Liver (tissue), 3 donors: ENCODE results near the gene ACSM2B.
"Not testable (repeated sequence)": the region's sequence is repeated elsewhere in the genome, so short reads cannot be mapped to it uniquely, and the experiment has no call there.

Experiments
- HNF4A ChIP-seq, 2 donors: conservative IDR thresholded peaks; 2 replicates each; pipeline ENCODE4 v1.6.1; 2016; ENCODE audit warnings: antibody characterized with exemption in 2 of 2, mild to moderate bottlenecking in 2 of 2
- HNF4G ChIP-seq: IDR thresholded peaks from 2 replicates; pipeline ENCODE4 v1.6.1; 2016; ENCODE audit warnings: antibody characterized with exemption
- JUND ChIP-seq, 2 donors: IDR thresholded peaks; 2 replicates each; pipeline ENCODE4 v1.6.1; 2016; ENCODE audit warnings: antibody characterized with exemption in 2 of 2
- NR2F2 ChIP-seq: IDR thresholded peaks from 2 replicates; pipeline ENCODE4 v1.6.1; 2016; ENCODE audit warnings: antibody characterized with exemption
- RAD21 ChIP-seq, 2 donors: IDR thresholded peaks; 2 replicates each; pipeline ENCODE4 v1.6.1; 2016; ENCODE audit warnings: antibody characterized with exemption in 2 of 2, mild to moderate bottlenecking in 2 of 2
- REST ChIP-seq: IDR thresholded peaks from 2 replicates; pipeline ENCODE4 v1.6.1; 2016; ENCODE audit warnings: antibody characterized with exemption, mild to moderate bottlenecking
- RXRA ChIP-seq, 2 donors: IDR thresholded peaks; 2 replicates each; pipeline ENCODE4 v1.6.1; 2017 to 2018; ENCODE audit warnings: antibody characterized with exemption in 2 of 2, mild to moderate bottlenecking in 1 of 2
- SP1 ChIP-seq: IDR thresholded peaks from 2 replicates; pipeline ENCODE4 v1.6.1; 2018; ENCODE audit warnings: antibody characterized with exemption, mild to moderate bottlenecking
- TF ChIP-seq, protein P1 (sequence below): fragments of 150-350 bp; IDR thresholded peaks from 2 replicates; pipeline ENCODE4 v1.5.1; 2017; ENCODE audit warnings: improper control_type of control experiment, low read depth, low read length; ENCODE audit not compliant: missing input control
- donor health status: healthy.
- donor health status: healthy.

DNA sequence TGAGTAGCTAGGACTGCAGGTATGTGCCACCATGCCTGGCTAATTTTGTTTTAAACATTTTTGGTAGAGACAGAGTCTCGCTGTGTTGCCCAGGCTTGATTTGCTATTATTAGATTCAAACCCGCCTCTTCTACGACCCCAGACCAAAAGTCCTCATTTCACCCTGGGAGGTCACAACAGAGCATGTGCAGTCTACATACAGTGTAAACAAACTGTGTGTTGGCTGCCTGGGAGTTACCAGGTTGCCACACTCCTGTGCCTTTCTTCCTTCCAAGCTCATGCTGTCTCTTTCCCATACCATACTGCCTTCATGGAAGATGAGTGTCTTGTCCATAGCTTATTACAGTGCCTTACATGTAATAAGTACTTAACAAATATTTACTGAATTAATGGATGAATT, 11.9 kb downstream of the ACSM2B start:
- TF ChIP-seq, protein P1, sequence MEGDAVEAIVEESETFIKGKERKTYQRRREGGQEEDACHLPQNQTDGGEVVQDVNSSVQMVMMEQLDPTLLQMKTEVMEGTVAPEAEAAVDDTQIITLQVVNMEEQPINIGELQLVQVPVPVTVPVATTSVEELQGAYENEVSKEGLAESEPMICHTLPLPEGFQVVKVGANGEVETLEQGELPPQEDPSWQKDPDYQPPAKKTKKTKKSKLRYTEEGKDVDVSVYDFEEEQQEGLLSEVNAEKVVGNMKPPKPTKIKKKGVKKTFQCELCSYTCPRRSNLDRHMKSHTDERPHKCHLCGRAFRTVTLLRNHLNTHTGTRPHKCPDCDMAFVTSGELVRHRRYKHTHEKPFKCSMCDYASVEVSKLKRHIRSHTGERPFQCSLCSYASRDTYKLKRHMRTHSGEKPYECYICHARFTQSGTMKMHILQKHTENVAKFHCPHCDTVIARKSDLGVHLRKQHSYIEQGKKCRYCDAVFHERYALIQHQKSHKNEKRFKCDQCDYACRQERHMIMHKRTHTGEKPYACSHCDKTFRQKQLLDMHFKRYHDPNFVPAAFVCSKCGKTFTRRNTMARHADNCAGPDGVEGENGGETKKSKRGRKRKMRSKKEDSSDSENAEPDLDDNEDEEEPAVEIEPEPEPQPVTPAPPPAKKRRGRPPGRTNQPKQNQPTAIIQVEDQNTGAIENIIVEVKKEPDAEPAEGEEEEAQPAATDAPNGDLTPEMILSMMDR, result not testable (repeated sequence)
- not testable (repeated sequence) for TF ChIP-seq HNF4G; REST; HNF4A (conservative IDR thresholded peaks at IDR 0.05); JUND (IDR thresholded peaks at IDR 0.05); NR2F2; RXRA (IDR thresholded peaks at IDR 0.05); RAD21 (IDR thresholded peaks at IDR 0.05); SP1
